Astrocyte of the cerebellum (primary cell): Measurements from ENCODE around the gene GPR6.

Experiments used
- DNase-seq: peaks from one replicate; pipeline ENCODE4 v3.0.0-alpha.2; 2011; ENCODE audit warnings: low read depth
- H3K4me3 ChIP-seq: 2 replicates; pipeline ENCODE4 v1.5.1; 2011; ENCODE audit warnings: mild to moderate bottlenecking, low read depth, low read length, moderate library complexity
- CTCF ChIP-seq: IDR thresholded peaks from 2 replicates; pipeline ENCODE4 v1.5.1; 2012; ENCODE audit warnings: low read length, low read depth, moderate library complexity, mild to moderate bottlenecking; ENCODE audit errors: missing control alignments
- in situ Hi-C: cut with HindIII; loops from 2 replicates; pipeline ENCODE4 v1.10.0; 2017; ENCODE audit warnings: low sequenced_read_pairs

Gene GPR6

GRCh38 chr6:109991201-109992101 is 13.3 kb downstream of the GPR6 start:
- in situ Hi-C loops = no loop called here
- DNase-seq = no peak
- no peak for TF ChIP-seq CTCF
- H3K4me3 ChIP-seq = no peak overlapping the region

GRCh38 chr6:109998159-109998785 is 20.2 kb downstream of the GPR6 start:
- no peak overlapping the region for H3K4me3 ChIP-seq
- TF ChIP-seq CTCF = no peak
- in situ Hi-C loops = no loop called here
- DNase-seq = no peak

- no peak for DNase-seq
- no peak for TF ChIP-seq CTCF
- in situ Hi-C loops = no loop called here
- no peak overlapping the region for H3K4me3 ChIP-seq
Observed at GRCh38 chr6:109999740-110000139, 21.6 kb downstream of the GPR6 start.

GRCh38 chr6:110002676-110003075 is 24.6 kb downstream of the GPR6 start:
- in situ Hi-C loops = no loop called here
- no peak overlapping the region for H3K4me3 ChIP-seq
- TF ChIP-seq CTCF = no peak
- DNase-seq = no peak

GRCh38 chr6:110013386-110013785 is 35.3 kb downstream of the GPR6 start:
- in situ Hi-C loops = no loop called here
- TF ChIP-seq CTCF = no peak
- no peak overlapping the region for H3K4me3 ChIP-seq
- no peak for DNase-seq

- TF ChIP-seq CTCF = no peak
- DNase-seq = no peak
- H3K4me3 ChIP-seq = no peak overlapping the region
- in situ Hi-C loops = no loop called here
Observed at GRCh38 chr6:110015206-110015605, 37.1 kb downstream of the GPR6 start.
